OCI-LY3 (cell line): ENCODE results near the gene TNFAIP8L3.

Experiments used
- CTCF ChIP-seq: fragments of 200-600, 300-600 bp; sonication (generic); IDR thresholded peaks from 2 replicates; pipeline ENCODE4 v1.5.1; 2014; ENCODE audit warnings: antibody characterized with exemption, low read length, low read depth
- EZH2phosphoT487 ChIP-seq: fragments of 200-600 bp; shearing (Covaris generic); IDR thresholded peaks from 2 replicates; pipeline ENCODE4 v1.6.1; 2018; ENCODE audit warnings: antibody characterized with exemption, mixed run types, low read depth

DNA sequence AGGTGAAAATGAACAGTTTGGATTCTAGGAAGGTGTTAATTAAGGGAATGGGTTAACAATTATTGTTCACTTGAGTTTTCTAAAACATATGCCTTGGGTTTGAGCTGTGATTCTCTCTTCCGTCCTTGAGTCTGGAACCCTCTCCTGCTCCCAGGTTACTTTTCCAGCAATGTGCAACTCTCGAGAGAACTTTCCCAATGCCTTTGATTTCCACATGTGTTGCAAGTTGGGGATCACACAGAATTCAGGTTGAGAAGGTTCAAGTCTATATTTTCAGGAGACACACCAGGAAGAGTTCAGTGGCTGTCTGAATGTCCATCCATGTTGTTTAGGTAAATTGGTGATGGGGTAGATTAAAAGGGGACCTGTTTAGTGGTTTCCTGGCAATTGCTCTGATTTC, 48.7 kb downstream of the TNFAIP8L3 start:
- no peak for TF ChIP-seq EZH2phosphoT487
- no peak for TF ChIP-seq CTCF
